DMS53 treated with DMSO at 0.1 percent for 48 hours (cell line): ENCODE results near the gene GNA15.
A peak's percentile ranks its signal among the peaks of the same experiment; 100 is the strongest.
"Not testable (repeated sequence)": the region's sequence is repeated elsewhere in the genome, so short reads cannot be mapped to it uniquely, and the experiment has no call there.

ENCODE experiments used
- DNase-seq: peaks from one replicate; lab custom pipeline; 2025; ENCODE audit not compliant: unreplicated experiment; lab: John Stamatoyannopoulos, UW

GNA15 gene

GRCh38 chr19:3171894-3172672 is 36.2 kb downstream of the GNA15 start:
- DNase-seq: no peak

GRCh38 chr19:3172673-3173000 is 36.8 kb downstream of the GNA15 start:
- not testable (repeated sequence) for DNase-seq

- DNase-seq: no peak
These were observed 40.2 kb downstream of the GNA15 start for GRCh38 chr19:3175781-3176714.

GRCh38 chr19:3176715-3177501 is 41.1 kb downstream of the GNA15 start:
- no peak for DNase-seq

GRCh38 chr19:3178377-3178972 is 42.6 kb downstream of the GNA15 start, which contains the start of gene S1PR4:
Gene S1PR4, plus strand, starts transcription at chr19:3178769. Its CDS starts 24 bp downstream, at chr19:3178793.
- no peak for DNase-seq

- no peak for DNase-seq
These were observed 43.3 kb downstream of the GNA15 start for GRCh38 chr19:3178973-3179738.

- no peak for DNase-seq
These were observed 44.0 kb downstream of the GNA15 start for GRCh38 chr19:3179739-3180293.

GRCh38 chr19:3183721-3184641 is 48.1 kb downstream of the GNA15 start:
- no peak for DNase-seq

- peak; percentile 86 for DNase-seq
These were observed 49.1 kb downstream of the GNA15 start for GRCh38 chr19:3184847-3185460.

- DNase-seq: peak; percentile 86
These were observed 49.8 kb downstream of the GNA15 start, which contains the start of gene NCLN for GRCh38 chr19:3185461-3186159. Gene NCLN, plus strand, starts transcription at chr19:3185930. Its CDS starts 101 bp downstream, at chr19:3186031.

- DNase-seq: no peak
These were observed 50.4 kb downstream of the GNA15 start for GRCh38 chr19:3186160-3186688.

- DNase-seq: no peak
These were observed 51.2 kb downstream of the GNA15 start for GRCh38 chr19:3186891-3187661.

GRCh38 chr19:3187662-3188511 is 52.1 kb downstream of the GNA15 start:
- DNase-seq: no peak

- no peak for DNase-seq
These were observed 53.1 kb downstream of the GNA15 start for GRCh38 chr19:3188627-3189596.
